HG02970 (cell line): ENCODE data around the gene HUNK.
"Not testable (repeated sequence)": the region's sequence is repeated elsewhere in the genome, so short reads cannot be mapped to it uniquely, and the experiment has no call there.

ENCODE experiments used
- ATAC-seq: cut with Tn5 transposase; IDR thresholded peaks from one replicate; pipeline ENCODE4 v1.9.1; 2021; ENCODE audit warnings: mild to moderate bottlenecking, moderate library complexity, moderate number of reproducible peaks; ENCODE audit not compliant: unreplicated experiment, low FRiP score

Gene HUNK

GRCh38 chr21:31872452-31873274 is at the start of gene HUNK:
Gene HUNK (plus strand): TSS chr21:31873020. CDS start chr21:31873675, 655 bp downstream.
- no peak for ATAC-seq

- no peak for ATAC-seq
These were observed 42.9 kb upstream of the HUNK start for GRCh38 chr21:31829736-31830472.

GRCh38 chr21:31830701-31831100 is 42.1 kb upstream of the HUNK start:
- ATAC-seq, result no peak

- no peak for ATAC-seq
These were observed 35.8 kb upstream of the HUNK start for GRCh38 chr21:31837041-31837440.

- no peak for ATAC-seq
These were observed 35.0 kb upstream of the HUNK start for GRCh38 chr21:31837618-31838390.

GRCh38 chr21:31838586-31839355 is 34.0 kb upstream of the HUNK start:
- ATAC-seq, result no peak

GRCh38 chr21:31844206-31844605 is 28.6 kb upstream of the HUNK start:
- ATAC-seq, result no peak

GRCh38 chr21:31845151-31845729 is 27.6 kb upstream of the HUNK start:
- ATAC-seq, result no peak

GRCh38 chr21:31846690-31847089 is 26.1 kb upstream of the HUNK start:
- ATAC-seq, result no peak

GRCh38 chr21:31847761-31848160 is 25.1 kb upstream of the HUNK start:
- no peak for ATAC-seq

- no peak for ATAC-seq
These were observed 24.4 kb upstream of the HUNK start for GRCh38 chr21:31848326-31848985.

- ATAC-seq, result no peak
These were observed 21.9 kb upstream of the HUNK start for GRCh38 chr21:31850886-31851285.

- ATAC-seq, result no peak
These were observed 17.6 kb upstream of the HUNK start for GRCh38 chr21:31855180-31855579.

GRCh38 chr21:31857096-31857495 is 15.7 kb upstream of the HUNK start:
- no peak for ATAC-seq

GRCh38 chr21:31857631-31858030 is 15.2 kb upstream of the HUNK start:
- ATAC-seq, result not testable (repeated sequence)

- ATAC-seq, result no peak
These were observed 12.0 kb upstream of the HUNK start for GRCh38 chr21:31860851-31861250.

GRCh38 chr21:31862078-31862477 is 10.7 kb upstream of the HUNK start:
- ATAC-seq, result no peak

- no peak for ATAC-seq
These were observed 7.3 kb upstream of the HUNK start for GRCh38 chr21:31865429-31865970.

- ATAC-seq, result no peak
These were observed 6.7 kb upstream of the HUNK start for GRCh38 chr21:31866077-31866511.
